GM12891 (cell line): ENCODE data around the gene RNF151.

Experiments
- POLR2A ChIP-seq: IDR thresholded peaks from 2 replicates; pipeline ENCODE4 v1.6.1; 2011; ENCODE audit warnings: low read depth, low read length, control low read depth
- POLR2AphosphoS5 ChIP-seq: IDR thresholded peaks from 2 replicates; pipeline ENCODE4 v1.6.1; 2011; ENCODE audit warnings: low read depth, low read length, control low read depth
- SPI1 ChIP-seq: IDR thresholded peaks from 2 replicates; pipeline ENCODE4 v1.6.1; 2011; ENCODE audit warnings: low read depth, low read length, control low read depth
- TAF1 ChIP-seq: IDR thresholded peaks from 2 replicates; pipeline ENCODE4 v1.6.1; 2011; ENCODE audit warnings: low read depth, low read length, control low read depth

DNA sequence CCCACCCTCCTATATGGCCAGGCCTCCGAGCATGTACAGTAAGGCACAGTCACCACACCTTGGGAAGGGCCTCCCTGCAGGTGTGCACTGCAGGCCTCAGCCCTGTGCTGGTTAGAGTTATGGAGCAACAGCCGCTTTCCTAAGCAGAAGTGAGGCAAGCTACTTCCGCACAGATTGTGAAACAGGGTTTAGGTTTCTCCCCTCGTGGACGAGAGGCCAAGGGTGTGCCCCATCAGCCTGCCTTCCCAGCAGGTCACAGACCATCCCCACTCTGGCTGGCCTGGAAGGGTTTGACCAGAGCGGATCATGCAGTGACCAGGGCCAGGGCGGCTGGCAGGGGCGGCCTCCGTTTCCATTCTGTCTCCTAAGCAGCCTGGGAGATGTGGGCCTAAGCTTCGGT, 28.3 kb upstream of the RNF151 start:
- TF ChIP-seq POLR2A: no peak
- TF ChIP-seq POLR2AphosphoS5: no peak
- no peak for TF ChIP-seq SPI1
- TF ChIP-seq TAF1: no peak
